Endodermal cell (in vitro differentiated cells): ENCODE data around the gene NXNL1. TPM values are rescaled to one million over a fixed set of nuclear protein-coding genes. Genes with fewer than 3 reads are reported as not detected.
A peak's percentile ranks its signal among the peaks of the same experiment; 100 is the strongest.

Source experiments
- DNase-seq: peaks from one replicate; pipeline ENCODE4 v3.0.0-alpha.2; 2017
- H3K27ac ChIP-seq: 2 replicates; pipeline ENCODE4 v1.5.1; 2013; ENCODE audit warnings: mild to moderate bottlenecking, low read depth, low read length, moderate library complexity
- H3K27me3 ChIP-seq: 2 replicates; pipeline ENCODE4 v1.6.1; 2013; ENCODE audit warnings: mild to moderate bottlenecking, low read length, moderate library complexity; ENCODE audit not compliant: insufficient read depth, control insufficient read depth, poor library complexity, severe bottlenecking
- H3K36me3 ChIP-seq: 2 replicates; pipeline ENCODE4 v1.7.0; 2013; ENCODE audit warnings: mild to moderate bottlenecking, low read length, moderate library complexity; ENCODE audit not compliant: control insufficient read depth, insufficient read depth
- H3K4me1 ChIP-seq: one replicate; pipeline ENCODE4 v1.7.0; 2013; ENCODE audit warnings: low read length; ENCODE audit not compliant: control insufficient read depth, insufficient read depth
- H3K4me3 ChIP-seq: 2 replicates; pipeline ENCODE4 v1.5.1; 2013; ENCODE audit warnings: mild to moderate bottlenecking, low read length, moderate library complexity
- H3K9ac ChIP-seq: 2 replicates; pipeline ENCODE4 v1.6.1; 2013; ENCODE audit warnings: mild to moderate bottlenecking, low read length, moderate library complexity; ENCODE audit not compliant: poor library complexity, severe bottlenecking; ENCODE audit errors: extremely low read depth
- H3K9me3 ChIP-seq: 2 replicates; pipeline ENCODE4 v1.6.1; 2013; ENCODE audit warnings: mild to moderate bottlenecking, low read length, moderate library complexity; ENCODE audit not compliant: control insufficient read depth
- H3K27ac Mint-ChIP-seq: 2 replicates; pipeline ENCODE4 v1.8.0; 2020; ENCODE audit warnings: mixed read lengths
- H3K27me3 Mint-ChIP-seq: 2 replicates; pipeline ENCODE4 v1.8.0; 2021; ENCODE audit warnings: mild to moderate bottlenecking, mixed read lengths; ENCODE audit not compliant: insufficient read depth
- H3K36me3 Mint-ChIP-seq: 2 replicates; pipeline ENCODE4 v1.8.0; 2020; ENCODE audit warnings: low read depth, mixed read lengths
- H3K4me1 Mint-ChIP-seq: 2 replicates; pipeline ENCODE4 v1.8.0; 2020; ENCODE audit warnings: mixed read lengths
- H3K4me3 Mint-ChIP-seq: 2 replicates; pipeline ENCODE4 v1.8.0; 2020; ENCODE audit warnings: mild to moderate bottlenecking, moderate library complexity, mixed read lengths
- H3K9me3 Mint-ChIP-seq: 2 replicates; pipeline ENCODE4 v1.8.0; 2020; ENCODE audit warnings: mild to moderate bottlenecking, mixed read lengths
- WGBS, 2 experiments: methylation state at CpG; one replicate each; pipeline versions ENCODE4 v1.1.5 to v1.1.7; 2013; ENCODE audit warnings: missing lambda C conversion rate in 2 of 2, mixed read lengths in 1 of 2; ENCODE audit not compliant: insufficient coverage in 1 of 2, insufficient read length in 1 of 2; 5-methylcytosine and 5-hydroxymethylcytosine counted together
- total RNA-seq, 2 donors: library from RNA; stranded (reverse); fragmentation: NEBNext Ultra II Directional in 1 of 2; extraction: Animal tissue kit (Norgen Biotek cat#: 25700) in 1 of 2; gene quantifications; 2 replicates in 1 of 2; 3 replicates in 1 of 2; pipeline ENCODE4 v1.2.1, GENCODE V29; 2021
- TF ChIP-seq, protein P1 (sequence below): fragments of 200-600 bp; sonication (generic); conservative IDR thresholded peaks from 2 replicates; pipeline ENCODE4 v1.5.0; 2021; ENCODE audit warnings: antibody characterized with exemption, mild to moderate bottlenecking

Gene NXNL1
- total RNA-seq, 2 donors from 2014 or later: not detected

DNA sequence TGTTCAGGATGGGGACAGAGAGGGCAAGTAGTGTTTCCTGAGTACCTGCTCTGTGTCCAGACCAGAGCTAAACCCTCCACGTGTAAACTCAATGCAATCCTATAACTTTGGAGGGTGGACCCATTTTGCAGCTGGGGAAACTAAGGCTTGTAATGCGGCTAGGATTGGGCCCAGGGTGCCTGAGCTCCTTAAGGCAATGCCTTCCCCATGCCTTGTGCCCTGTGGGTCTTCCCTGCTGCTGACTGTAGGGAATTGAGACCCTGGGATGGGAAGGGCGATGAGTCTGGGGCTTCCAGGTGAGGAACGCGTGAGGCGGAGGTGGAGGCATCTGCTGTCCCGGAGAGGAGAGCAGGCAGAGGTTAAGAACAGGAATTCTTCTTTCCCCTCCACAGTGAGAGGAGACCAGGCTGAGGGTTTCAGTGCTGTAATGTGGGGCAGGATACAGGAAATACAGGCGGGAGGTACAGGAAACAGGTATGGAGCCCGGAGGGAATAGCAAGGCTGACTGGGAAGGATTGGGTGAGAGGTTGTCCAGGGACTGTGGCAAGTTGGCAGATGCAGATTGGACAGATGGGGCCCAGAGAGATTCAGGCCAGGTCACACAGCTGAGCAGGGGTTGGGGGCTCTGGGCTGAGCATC is 28.8 kb upstream of the NXNL1 start:
- Mint-ChIP-seq H3K27me3 (peaks cover 4% of the 10 kb centered on the region), H3K36me3 (no peaks in the 10 kb centered on the region), H3K27ac (no peak overlapping the region), H3K4me1 (peaks cover 7% of the 10 kb centered on the region), H3K9me3 (no peaks in the 10 kb centered on the region), H3K4me3 (no peak overlapping the region)
- no peak overlapping the region for H3K4me3 ChIP-seq
- no peak for DNase-seq
- H3K9me3 ChIP-seq: no peaks in the 10 kb centered on the region
- no peaks in the 10 kb centered on the region for H3K27me3 ChIP-seq
- TF ChIP-seq, protein P1, sequence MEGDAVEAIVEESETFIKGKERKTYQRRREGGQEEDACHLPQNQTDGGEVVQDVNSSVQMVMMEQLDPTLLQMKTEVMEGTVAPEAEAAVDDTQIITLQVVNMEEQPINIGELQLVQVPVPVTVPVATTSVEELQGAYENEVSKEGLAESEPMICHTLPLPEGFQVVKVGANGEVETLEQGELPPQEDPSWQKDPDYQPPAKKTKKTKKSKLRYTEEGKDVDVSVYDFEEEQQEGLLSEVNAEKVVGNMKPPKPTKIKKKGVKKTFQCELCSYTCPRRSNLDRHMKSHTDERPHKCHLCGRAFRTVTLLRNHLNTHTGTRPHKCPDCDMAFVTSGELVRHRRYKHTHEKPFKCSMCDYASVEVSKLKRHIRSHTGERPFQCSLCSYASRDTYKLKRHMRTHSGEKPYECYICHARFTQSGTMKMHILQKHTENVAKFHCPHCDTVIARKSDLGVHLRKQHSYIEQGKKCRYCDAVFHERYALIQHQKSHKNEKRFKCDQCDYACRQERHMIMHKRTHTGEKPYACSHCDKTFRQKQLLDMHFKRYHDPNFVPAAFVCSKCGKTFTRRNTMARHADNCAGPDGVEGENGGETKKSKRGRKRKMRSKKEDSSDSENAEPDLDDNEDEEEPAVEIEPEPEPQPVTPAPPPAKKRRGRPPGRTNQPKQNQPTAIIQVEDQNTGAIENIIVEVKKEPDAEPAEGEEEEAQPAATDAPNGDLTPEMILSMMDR: no peak
- 86 to 89% methylated on average over 7 to 9 of the region's 9 CpGs for WGBS, 2 experiments
- H3K9ac ChIP-seq: no peak overlapping the region
- no peaks in the 10 kb centered on the region for H3K4me1 ChIP-seq
- H3K36me3 ChIP-seq: no peaks in the 10 kb centered on the region
- H3K27ac ChIP-seq: no peak overlapping the region

DNA sequence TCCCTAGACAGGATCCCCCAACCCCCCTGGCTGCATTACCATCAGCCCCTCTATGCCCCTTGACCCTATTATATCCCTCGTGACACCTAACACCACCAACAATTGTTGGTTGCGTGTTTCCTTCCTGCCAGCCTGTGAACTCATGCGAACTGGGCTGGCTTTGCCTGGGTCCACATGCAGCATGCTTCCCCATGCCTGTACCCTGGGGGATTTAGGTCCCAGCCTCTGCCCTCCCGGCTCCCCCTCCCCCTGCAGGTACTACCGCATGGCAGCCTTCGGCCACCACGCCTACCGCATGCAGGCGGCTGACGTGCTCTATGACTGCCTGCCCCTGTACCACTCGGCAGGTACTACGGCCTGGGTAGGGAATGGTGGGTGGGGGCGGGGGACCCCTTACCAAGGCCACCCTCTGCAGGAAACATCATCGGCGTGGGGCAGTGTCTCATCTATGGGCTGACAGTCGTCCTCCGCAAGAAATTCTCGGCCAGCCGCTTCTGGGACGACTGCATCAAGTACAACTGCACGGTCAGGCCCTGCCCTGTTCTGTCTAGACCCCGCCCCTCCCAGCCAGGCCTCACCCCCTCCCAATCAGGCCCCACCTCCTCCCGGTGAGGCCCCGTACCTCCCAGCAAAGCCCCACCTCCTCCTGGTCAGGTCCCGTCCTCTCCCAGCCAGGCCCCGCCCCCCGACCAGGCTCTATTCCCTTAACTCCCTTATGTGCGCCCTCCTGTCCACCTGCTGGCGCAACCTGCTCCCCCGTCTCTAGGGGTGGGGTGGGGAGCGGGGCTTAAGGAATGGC is 28.1 kb upstream of the NXNL1 start:
- H3K27ac ChIP-seq: no peak overlapping the region
- no peaks in the 10 kb centered on the region for H3K36me3 Mint-ChIP-seq

DNA sequence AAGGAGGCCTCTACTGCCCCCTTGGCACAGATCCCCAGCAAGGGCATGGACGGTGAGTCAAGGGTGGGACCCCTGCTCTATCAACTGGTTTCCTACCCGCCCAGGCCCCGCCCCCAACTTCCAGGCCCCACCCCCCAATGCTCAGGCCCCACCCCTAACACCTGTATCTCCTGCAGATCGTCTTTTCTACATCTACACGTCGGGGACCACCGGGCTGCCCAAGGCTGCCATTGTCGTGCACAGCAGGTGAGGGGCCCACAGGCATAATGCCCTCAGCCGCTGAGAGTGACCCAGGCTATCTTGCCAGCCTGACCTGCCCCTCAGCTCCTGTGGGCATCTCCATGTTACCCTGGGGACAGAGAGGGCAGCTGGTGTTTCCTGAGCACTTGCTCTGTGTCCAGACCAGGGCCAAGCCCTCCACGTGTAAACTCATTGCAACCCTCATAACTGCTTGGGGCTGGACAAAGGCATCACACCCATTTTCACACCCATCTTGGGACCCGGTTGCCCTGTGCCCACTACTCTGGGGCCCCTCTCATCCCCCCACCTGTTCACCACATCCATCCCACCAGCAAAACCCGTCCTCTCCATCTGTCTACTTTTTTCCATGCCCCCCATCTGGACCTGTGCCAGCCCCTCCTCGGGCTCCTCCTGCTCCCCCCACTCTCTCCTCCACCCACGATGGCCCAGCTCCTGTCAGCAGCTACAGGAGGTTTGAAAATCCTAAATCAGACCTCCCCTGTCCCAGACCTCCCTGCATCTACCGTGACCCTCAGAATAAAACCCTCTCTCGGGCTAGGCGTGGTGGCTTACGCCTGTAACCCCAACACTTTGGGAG is 26.8 kb upstream of the NXNL1 start:
- Mint-ChIP-seq H3K27ac (no peak overlapping the region), H3K4me1 (peaks cover 7% of the 10 kb centered on the region), H3K9me3 (no peaks in the 10 kb centered on the region), H3K27me3 (peaks cover 4% of the 10 kb centered on the region), H3K4me3 (no peak overlapping the region), H3K36me3 (no peaks in the 10 kb centered on the region)
- TF ChIP-seq, protein P1: no peak
- Histone ChIP-seq H3K27ac (no peak overlapping the region), H3K9me3 (no peaks in the 10 kb centered on the region), H3K4me3 (no peak overlapping the region), H3K9ac (no peak overlapping the region), H3K4me1 (no peaks in the 10 kb centered on the region), H3K36me3 (no peaks in the 10 kb centered on the region), H3K27me3 (no peaks in the 10 kb centered on the region)
- WGBS, 2 experiments: 81 to 85% methylated on average over 11 to 16 of the region's 18 CpGs
- DNase-seq: no peak

More for the DNA sequence above, 28.1 kb upstream of the NXNL1 start:
- TF ChIP-seq, protein P1: peak; percentile 75
- Histone ChIP-seq H3K9ac (no peak overlapping the region), H3K27me3 (no peaks in the 10 kb centered on the region), H3K4me1 (no peaks in the 10 kb centered on the region), H3K36me3 (no peaks in the 10 kb centered on the region), H3K4me3 (peak overlapping the region; percentile 53), H3K9me3 (no peaks in the 10 kb centered on the region)
- peak; percentile 99 for DNase-seq
- Mint-ChIP-seq H3K27ac (peak overlapping the region; percentile 89), H3K9me3 (no peaks in the 10 kb centered on the region), H3K27me3 (peaks cover 4% of the 10 kb centered on the region), H3K4me3 (peak overlapping the region; percentile 58), H3K4me1 (peaks cover 7% of the 10 kb centered on the region)
- WGBS, 2 experiments: 13 to 53% methylated on average over 3 to 30 of the region's 31 CpGs
